GM10266 (cell line): ENCODE data around the gene SHISAL1.

Experiments used
- DNase-seq: peaks from one replicate; pipeline ENCODE4 v3.0.0; 2012; ENCODE audit errors: extremely low spot score
- TF ChIP-seq, protein P1 (sequence below): IDR thresholded peaks from 2 replicates; pipeline ENCODE4 v1.5.1; 2012; ENCODE audit warnings: mild to moderate bottlenecking, low read depth; ENCODE audit not compliant: control insufficient read depth, insufficient read depth; ENCODE audit errors: missing control alignments

The SHISAL1 gene

DNA sequence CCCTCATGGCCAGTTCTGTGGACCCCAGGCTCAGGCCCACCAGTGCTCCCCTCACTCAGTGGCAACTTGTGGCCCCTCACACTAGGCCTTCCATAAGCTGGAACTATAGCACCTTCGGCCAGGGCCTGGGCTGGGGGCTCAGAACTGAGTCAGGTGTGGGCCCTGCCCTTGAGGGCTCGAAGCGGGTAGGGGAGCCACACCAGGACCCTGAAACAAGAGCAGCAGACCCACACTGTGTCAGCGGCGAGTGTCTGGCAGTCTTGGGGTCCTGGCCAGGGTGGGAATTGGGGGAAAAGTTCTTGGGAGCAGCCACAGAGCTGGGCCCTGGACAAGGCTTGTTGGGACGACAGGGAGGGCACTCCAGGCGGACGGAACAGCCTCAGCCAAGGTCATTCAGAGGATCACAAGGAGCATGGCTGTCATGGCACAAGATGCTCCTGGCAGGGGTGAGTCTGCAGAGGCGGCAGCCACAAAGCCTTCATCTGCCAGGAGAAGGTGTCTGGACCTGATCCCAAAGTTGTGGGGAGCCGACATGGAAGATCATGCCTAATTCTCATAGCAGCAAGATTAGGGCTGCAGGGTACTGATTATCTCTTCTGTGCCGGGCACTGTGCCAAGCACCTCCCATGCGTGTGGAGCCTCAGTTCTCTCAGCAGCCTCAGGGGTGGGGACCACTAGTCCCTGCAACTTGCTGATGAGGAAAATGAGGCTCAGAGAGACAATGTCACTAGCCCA is 50.7 kb downstream of the SHISAL1 start:
- TF ChIP-seq, protein P1, sequence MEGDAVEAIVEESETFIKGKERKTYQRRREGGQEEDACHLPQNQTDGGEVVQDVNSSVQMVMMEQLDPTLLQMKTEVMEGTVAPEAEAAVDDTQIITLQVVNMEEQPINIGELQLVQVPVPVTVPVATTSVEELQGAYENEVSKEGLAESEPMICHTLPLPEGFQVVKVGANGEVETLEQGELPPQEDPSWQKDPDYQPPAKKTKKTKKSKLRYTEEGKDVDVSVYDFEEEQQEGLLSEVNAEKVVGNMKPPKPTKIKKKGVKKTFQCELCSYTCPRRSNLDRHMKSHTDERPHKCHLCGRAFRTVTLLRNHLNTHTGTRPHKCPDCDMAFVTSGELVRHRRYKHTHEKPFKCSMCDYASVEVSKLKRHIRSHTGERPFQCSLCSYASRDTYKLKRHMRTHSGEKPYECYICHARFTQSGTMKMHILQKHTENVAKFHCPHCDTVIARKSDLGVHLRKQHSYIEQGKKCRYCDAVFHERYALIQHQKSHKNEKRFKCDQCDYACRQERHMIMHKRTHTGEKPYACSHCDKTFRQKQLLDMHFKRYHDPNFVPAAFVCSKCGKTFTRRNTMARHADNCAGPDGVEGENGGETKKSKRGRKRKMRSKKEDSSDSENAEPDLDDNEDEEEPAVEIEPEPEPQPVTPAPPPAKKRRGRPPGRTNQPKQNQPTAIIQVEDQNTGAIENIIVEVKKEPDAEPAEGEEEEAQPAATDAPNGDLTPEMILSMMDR: no peak
- no peak for DNase-seq

DNA sequence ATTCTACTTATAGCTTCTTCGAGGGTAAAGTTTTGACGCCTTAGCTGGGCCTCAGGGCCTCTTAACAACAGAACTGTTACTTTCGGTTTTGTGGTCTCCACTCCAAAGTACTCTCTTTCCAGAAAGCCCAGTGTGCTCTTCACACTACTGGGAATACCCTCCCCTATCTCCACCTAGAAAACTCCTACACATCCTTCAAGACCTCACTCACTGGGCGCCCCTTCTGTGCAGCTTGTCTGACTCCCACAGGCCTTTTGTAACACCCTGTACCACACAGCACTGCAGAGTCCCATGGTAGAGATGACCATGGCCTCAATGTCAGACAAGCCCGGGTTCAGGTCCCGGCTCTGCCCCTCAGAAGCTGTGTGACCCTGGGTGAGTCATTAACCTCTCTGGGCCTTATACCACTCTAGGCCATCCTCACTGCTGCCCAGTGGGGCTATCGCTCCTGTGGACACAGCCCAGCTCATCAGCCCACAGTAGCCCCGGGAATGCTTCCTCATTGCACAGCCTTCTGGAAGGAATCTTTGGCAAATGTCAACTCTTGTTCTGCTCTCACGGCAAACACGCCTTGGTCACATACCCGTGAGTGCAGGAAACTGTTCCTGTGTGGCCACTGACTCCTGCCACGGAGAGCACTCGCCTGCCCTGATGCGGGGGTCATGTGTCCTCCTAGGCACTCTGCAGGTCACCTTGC is 51.4 kb downstream of the SHISAL1 start:
- DNase-seq: no peak
- TF ChIP-seq, protein P1: no peak

DNA sequence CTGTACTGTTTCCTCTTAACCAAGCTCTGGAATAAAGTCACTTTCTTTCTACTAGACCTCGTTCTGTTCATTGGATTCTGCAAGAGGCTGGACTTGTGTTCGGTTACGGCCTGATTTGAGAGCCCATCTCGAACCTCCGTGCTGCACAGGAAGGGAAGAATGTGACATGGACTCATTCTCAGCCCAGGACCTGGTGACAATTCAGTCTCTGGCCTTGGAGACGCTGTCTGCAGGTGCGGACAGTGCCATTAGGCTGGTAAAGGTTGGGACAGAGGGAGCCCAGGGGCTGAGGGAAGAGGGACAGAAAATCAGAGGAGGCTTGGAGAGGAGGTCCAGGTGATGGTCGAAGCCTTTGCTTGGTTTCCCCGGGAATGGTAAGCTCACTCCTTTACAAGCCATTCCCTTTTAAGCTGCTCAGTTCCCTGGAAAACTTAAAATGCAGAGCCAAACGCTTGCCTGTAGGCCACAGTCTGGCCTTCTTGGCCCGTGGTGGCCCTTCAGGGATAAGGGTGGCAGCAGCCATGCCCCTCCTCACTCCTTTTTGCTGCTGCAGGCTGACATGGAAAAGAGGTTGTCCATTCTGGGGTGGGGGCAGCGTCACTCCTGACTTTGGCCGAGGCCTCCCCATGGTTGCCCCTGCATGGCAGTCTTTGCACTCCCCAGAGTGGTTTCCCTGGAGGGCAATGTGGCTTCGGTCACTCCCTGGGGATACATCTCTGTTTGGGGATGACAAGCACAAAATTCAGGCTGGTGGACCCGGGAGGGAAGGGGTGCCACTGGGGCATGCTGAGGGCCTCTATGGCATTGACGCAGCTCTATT is 52.3 kb downstream of the SHISAL1 start:
- TF ChIP-seq, protein P1: no peak
- DNase-seq: no peak

DNA sequence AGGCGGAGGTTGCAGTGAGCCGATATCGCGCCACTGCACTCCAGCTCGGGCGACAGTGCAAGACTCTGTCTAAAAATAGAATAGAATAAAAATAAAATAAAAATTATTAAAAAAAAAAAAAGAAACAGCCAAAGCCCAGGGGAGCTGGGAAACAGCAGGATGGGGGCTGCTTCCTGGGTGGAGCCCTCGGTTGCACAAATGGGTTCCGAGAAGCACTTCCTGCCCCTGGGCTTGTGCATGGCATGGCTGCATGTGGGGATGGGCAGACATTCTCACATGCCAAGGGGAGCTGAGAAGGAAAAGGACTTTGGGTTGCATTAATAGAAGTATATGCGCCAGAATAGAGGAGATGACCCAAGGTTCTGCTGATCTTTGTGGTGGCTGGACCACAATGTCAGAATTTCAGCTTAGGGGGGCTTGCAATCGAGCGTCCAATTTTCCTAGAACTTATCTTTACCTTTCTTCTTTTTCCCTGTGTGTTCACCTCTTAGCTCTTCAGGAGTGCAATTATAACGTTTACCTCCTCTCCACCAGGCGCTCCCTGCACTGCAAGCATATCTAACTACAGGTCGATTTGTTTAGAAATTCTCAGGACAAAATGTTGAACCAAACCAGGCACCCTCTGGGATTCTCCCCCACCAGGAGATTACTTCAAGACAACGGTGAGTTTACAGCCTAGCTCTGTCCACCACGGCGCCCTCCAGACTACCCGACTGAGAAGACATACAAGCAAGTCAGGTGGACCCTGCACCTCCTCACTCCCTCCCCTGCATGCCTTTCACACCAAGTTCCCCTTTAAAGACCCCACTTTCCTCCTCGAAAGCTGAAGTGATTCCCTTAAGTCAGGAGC is 53.2 kb downstream of the SHISAL1 start:
- DNase-seq: no peak

DNA sequence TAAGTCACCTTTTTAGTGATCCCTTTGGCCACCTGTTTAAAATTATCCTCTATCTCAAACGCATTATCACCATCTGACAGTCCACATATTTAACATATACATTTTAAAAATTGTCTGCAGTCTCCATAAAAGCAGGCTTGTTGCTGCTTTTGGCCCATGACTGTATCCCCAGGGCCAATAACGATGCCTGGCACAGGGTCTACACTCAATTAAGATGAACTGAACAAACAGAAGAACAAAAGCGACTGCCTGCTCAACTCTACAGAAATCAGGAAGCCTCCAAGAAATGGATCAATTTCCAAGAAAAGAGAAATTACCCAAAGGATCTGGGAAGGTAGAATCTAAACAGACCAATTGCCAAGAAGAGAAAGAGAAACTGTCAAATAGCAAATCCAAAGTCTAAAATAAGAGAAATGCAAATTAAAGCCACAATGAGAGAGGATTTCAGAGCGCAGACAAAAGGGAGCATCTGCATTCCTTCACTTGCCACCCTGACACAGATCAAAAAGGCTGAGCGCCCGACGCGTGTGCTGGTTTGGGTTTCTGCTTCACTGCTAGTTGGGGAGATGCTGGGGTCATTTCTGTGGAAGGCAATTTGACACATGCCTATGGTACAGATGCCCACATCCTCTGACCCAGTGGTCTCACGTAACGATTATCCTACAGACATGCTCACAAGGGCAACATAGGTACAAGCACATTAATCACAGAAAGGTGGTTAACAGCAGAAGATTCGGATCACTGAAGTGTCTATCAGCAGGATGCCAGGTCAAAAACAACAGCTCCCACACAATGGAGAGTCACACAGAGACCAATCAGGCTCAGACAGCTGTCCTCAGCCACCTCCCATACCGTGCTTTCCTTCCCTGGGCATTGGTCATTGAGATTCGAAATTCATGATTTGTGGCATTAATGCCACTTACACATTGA is 55.9 kb downstream of the SHISAL1 start:
- TF ChIP-seq, protein P1: no peak
- no peak for DNase-seq

More for the DNA sequence above, 53.2 kb downstream of the SHISAL1 start:
- TF ChIP-seq, protein P1: no peak

DNA sequence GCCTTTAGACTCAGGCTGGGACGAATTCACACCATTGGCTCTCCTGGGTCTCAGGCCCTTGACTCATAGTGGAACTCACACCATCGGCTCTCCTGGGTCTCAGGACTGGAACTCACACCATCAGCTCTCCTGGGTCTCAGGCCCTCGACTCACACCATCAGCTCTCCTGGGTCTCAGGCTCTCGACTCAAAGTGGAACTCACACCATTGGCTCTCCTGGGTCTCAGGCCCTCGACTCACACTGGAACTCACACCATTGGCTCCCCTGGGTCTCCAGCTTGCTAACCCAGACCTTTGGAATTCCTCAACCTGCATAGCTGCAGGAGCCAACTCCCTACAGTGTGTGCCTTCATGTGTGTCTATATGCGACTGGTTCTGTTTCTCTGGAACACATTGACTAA is 56.7 kb downstream of the SHISAL1 start:
- no peak for DNase-seq
- TF ChIP-seq, protein P1: no peak
